CD4-positive, alpha-beta T cell treated with Interferon gamma for 1 hour (primary cell): ENCODE data around the gene SEMA3F.

ENCODE experiments used
- DNase-seq: peaks from one replicate; pipeline ENCODE4 v3.0.0-alpha.2; 2020

SEMA3F gene

DNA sequence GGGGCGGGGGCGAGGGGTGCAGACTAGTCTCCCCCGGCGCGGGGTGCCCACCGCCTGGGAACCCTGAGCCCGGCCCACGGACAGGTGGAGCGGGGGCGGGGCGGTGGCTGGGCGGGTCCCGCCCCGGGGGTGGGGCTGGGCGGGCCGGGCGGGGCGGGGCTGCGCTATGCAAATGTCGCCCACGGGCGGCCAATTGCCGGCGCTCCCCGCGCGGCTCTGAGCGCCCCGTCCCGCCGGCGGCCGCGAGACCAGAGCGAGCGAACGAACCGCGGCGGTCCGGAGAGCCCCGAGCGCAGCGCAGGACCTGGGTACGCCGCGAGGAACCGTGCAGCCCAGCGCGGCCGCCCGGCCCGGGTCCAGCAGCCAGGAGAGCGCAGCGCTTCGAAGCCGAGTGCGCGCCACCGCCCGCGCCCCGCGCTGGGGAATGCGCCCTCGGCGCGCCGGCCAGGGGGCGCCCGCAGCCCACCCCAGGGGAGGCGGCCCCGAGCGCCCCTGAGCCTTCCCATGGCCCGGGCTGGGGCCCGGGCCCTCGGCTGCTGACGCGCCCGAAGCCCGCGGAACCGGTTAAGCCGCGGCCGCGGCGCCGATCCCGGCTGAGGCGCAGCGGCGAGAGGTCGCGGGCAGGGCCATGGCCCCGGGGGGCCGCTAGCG, at the start of gene SEMA3F:
Gene SEMA3F, plus strand, starts transcription at position 485 of the 651 bp plus-strand sequence. CDS start 4,299 bp downstream, outside the sequence.
- peak; percentile 72 for DNase-seq

DNA sequence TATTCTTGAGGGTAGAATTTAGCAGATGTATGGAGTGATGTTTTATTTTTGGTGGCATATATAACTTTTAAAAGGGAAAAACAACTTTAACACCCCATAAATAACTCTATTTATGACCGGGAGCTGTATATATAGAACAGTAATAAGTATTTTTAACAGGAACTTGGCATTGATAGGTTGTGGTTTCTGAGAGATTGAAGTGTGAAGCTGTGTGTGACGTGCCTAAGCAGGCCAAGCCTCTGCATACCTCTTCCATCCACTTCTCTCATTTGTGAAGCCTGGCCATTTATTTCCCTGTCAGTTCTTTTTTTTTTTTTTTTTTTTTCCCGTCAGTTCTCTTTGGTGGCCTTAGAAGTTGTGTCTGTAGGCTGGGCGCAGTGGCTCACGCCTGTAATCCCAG, 43.4 kb upstream of the SEMA3F start:
- no peak for DNase-seq

DNA sequence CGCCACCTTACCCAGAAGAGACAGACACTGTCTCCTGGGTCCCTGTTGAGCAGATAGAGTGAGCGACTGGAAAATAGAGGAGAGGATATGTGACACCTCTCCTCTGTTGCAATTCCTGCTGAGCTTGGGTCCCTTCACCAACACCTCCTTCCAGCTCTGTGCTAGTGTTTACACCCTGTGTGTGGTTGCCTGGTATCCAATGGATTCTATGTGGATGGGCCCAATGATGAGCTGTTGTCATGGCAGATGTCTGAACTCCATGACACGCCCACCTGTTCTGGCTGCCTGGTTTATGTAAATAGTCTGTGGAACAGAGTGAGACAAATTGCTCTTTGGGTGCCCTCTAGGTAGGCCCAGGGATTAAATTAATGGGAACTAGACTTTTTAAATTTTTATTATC, 42.7 kb upstream of the SEMA3F start:
- DNase-seq: no peak

DNA sequence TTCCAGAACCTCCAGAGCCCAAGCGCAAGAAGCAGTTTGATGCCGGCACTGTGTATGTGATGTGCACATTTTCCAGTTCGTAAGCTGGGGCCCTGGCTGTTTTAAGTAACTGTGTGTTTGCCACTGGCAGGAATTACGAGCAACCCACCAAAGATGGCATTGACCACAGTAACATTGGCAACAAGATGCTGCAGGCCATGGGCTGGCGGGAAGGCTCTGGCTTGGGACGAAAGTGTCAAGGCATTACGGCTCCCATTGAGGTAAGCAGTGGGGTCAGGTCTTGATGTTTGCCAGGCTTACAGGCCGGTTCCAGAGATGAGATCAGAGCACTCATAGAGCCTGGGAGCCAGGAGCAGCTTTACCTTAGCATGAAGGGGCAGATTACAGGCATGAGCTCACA, 38.0 kb upstream of the SEMA3F start:
- DNase-seq: no peak

DNA sequence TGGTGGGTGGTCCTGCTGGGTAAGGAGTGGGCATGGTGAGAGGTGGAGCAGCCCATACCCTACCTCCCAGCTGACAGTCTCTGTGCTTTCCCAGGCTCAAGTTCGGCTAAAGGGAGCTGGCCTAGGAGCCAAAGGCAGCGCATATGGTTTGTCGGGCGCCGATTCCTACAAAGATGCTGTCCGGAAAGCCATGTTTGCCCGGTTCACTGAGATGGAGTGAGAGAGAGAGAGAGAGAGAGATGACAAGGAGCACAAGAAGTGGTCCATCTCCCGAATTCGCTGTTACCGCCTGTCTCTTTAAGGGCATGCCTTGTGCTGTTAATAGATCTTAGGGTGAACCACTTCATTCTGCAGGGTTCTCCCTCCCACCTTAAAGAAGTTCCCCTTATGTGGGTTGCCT, 36.9 kb upstream of the SEMA3F start:
- no peak for DNase-seq

DNA sequence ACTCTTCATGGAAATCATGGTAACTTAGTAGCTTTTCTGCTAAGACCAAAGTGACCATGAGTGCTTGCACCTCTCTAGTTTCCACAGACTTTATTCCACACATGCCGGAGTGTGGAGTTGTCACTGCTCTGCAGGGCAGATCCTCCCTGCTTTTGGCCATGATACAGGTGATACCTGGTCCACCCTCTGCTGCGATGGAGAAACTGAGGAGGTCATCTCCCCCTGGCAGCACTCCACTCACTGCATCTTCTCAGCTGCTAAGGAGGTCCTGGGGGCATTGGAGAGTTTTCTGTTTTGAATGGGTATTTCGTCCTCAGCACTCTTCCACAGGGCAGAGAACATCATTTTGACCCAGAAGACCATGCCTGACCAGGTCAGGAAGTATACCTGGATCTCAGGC, 35.3 kb upstream of the SEMA3F start:
- DNase-seq: no peak

DNA sequence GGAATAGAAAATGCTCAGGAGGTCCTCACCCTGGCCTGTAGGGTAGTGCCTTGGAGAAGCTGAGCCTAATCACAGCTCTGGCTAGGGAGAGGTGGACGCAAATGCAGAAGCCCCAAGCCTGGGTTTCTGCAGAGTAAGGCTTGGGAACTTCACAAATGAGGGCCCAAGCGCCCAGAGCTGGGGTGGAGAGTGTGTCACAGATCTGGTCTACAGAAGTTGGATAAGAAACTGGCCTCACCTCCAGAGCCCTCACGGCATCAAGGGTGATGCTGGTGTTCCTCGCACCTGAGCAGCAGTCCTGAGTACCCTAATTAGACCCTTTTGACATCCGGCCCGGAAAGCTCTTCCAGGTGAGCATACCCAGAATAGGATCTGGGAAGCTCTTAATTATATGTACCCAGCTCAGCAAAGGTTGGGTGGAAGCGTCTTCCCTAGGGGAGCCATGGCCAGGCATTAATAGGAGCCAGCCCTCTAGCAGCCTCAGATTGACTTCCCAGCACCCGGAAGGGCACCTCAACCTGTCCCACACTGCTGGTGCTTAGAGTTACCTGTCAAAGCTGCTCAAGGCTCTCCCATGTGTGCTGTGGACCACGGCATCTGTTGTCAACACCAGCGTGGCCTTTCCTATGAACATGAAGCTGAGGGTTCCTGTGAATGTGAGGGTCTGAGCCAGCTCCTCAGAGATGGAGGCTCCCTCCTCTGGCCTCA, 34.6 kb upstream of the SEMA3F start:
- no peak for DNase-seq

DNA sequence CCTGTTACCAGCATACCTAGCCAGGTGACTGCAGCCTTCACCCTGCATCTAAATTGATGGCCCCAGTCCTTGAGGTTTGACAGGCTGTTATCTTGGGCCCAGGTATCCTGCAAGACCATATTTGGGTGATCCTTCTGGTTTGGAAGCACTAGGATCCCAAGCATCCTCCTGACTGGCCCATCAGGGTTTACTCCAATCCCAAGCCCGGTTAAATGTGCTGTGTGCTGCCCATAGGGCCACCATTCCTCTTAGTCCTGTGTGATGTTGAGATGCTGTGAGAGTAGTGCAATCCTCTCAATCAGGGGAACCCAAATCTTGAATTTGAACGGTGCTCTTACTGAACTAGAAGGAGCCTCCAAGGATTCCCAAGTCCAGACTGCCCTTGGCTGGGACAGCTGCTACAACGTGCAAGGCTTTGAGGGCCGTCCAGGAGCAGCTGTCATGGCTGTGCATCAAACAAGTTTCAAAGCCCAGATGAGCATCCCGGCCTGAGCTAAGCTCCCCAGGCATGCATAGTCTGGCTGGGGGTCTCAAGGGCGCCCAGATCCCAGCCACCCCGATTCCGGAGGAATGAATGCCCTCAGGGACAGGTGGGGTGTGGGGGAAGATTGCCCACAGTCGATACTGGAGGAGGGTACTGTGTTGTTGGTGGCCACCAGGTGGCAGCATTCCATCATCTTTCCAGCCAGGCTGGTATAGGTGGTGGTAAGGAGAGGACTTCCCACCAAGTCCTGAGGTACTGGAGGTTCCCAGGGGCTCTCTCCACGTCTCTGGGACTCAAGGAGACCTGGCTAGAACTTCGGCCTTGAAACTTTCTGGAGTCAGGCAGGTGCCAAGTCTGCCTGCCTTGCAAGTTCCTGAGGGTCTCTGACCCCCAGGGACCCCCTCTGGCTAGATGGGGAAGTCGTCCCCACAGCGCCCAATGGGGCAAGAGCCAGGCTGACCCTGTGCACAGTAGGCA, 33.8 kb upstream of the SEMA3F start:
- peak; percentile 56 for DNase-seq

DNA sequence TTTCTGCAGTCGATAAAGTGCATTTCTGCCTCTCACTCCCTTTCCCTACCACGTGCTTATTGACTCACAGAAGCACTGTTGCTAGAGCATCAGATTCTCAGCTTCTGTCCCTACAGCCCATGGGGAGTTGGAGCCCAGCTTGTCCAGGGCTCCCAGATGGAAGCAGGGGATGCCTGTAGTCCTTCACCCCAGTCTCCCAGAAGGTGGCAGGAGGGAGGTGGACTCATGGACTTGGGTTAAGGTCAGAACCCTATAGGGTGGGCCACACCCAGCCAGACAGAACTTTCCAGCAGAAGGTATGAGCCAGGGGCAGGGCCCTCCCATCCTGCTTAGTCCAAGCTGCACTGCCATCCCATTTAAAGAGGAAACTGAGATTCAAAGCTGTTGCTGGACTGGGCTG, 33.1 kb upstream of the SEMA3F start:
- DNase-seq: no peak

DNA sequence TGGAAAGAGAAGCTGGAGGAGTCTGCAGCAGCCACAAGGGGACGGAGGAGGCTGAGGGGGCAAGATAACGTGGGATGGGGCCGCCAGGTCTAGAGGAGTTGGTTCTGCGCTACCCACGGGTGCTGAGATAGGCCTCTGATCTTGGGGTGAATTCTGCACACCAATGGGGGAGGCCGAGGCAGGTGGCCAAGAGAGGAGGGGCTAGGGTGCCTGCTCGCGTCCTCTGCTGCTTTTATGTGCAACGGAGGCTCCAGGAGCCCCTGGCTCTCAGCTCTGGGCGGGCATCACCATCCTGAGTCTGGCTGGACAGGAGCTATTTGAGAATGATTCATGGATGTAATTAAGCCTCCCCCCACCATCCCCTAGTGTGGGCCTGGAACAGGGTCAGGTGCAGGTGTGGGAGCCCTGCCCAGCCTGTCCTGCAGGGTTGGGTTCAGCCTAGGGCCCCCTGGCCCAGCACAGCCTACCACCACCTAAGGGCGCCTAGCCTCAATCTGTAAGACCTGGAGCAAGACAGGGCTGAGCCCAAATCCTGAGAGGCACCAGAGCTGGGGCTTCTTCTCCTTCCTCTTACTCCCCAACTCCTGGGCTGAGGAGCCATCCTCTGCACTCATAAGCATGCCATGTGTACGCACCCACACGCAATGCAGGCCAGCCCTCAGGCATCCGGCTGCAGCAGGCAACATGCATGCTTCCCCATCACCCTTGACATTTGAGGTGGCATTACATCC, 32.3 kb upstream of the SEMA3F start:
- no peak for DNase-seq

DNA sequence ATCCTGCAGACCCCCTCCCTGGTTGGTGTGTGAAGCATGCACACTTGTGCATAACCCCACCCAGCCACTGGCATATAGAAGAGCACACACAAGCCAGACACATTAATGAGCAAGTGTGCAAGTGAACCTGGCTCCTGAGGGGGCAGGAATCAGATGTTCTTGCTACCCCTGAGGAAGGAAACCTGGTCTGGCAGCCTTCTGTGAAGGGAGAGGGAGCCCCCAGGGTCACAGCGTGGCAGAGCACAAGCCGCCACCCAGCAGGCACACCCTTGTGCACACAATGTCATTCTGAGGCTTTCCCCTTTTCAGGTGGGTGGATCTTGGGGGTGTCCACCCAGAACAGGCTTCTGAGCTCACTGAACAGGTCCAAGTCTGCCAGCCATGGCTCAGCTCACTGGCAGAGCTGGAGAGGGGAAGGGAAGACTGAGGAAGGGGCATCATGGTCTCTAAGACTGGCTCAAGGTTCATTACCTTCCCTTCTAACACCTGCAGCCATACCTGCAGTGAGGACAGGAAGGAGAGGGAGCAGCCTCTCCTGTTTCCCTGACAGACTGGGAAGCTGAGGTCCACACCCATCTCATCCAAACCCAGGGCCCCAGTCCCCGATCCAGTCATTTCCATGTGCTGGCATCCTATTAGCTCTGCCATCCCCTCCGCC, 31.6 kb upstream of the SEMA3F start:
- no peak for DNase-seq

DNA sequence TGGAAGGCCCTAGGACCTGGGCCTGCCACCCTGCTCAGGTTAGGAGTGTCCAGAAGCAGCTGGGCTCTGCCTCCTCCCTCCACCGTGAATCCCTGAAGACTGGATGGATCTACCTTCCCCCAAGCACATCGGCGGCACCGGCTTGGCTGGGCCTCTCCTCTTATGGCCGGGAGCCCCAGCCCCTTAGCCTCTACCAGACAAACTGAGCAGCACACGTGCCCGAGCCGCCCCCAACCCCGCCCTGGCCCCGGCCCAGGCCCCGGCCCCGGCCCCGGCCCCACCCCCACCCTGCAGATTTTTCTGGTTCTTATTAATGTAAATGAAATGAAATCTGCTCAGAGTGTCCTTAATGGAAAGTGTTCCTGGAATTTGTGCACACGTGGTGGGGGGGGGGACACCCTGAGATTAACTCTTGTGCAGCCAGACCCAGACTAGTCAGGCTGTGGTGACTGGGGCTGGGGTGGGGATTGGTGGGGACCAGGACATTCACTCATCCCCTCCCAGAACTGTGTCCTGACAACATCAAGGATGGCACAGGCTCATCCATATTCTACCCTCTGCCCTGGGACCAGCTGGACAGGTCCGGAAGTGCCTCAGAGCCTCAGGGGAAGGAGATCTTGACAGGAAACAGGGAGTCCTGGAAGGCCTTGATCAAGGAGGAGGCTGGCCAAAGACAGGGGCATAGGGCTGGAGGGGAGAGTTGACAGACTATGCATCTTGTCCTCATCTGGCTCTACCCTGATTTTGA, 30.9 kb upstream of the SEMA3F start:
- no peak for DNase-seq

DNA sequence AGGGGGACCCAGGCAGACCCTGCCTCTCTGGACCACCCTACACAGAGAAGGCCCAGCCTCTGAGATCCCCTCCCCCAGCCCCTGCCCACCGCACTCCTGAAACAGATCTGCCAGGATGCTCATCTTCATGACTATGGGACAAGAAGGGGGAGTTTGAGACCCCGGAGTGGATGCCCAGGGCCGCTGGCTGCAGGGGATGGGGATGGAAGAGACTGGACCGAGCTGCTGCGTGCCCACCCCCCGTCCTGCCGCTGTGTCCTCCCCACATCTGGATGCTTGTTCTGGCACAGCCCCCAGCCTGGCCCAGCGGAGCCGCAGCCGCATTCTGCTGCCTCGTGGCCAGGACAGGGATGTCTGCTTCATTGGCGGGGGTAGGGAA, 30.3 kb upstream of the SEMA3F start:
- DNase-seq: no peak

DNA sequence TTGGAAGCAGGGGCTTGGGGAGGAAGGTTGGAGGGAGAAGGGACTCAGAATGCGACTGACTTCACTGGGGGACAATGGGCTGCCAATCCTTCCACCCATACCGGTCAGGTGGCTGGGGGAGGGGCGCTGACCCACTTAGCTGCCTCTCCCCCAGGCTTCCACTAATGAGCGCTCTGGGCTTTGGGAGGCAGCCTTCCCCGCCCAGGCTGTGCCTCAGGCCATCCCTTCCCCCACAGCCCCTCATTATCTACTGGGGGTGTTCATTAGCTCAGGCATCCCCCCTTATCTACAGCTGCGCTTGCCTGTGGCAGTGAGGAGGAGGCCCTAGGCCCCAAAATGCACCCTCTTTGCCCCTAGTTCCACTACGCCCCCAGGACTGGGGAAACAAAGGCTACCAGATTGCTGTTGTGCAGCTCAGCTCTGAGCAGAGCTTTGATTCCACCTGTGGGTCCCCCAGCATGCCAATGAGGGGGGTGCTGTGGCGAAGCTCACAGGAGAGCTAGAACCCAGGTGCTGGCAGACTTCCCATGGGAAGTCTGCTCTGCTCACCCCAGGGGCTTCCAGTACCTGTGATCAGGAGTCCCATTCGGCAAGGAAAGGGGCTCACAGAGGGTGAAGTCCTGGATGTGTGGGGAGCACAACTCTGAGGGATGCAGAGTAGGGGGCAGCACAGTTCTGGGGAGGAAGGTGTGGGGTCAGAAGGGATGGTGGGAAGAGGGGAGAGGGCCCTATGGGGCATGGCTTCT, 29.4 kb upstream of the SEMA3F start:
- no peak for DNase-seq

DNA sequence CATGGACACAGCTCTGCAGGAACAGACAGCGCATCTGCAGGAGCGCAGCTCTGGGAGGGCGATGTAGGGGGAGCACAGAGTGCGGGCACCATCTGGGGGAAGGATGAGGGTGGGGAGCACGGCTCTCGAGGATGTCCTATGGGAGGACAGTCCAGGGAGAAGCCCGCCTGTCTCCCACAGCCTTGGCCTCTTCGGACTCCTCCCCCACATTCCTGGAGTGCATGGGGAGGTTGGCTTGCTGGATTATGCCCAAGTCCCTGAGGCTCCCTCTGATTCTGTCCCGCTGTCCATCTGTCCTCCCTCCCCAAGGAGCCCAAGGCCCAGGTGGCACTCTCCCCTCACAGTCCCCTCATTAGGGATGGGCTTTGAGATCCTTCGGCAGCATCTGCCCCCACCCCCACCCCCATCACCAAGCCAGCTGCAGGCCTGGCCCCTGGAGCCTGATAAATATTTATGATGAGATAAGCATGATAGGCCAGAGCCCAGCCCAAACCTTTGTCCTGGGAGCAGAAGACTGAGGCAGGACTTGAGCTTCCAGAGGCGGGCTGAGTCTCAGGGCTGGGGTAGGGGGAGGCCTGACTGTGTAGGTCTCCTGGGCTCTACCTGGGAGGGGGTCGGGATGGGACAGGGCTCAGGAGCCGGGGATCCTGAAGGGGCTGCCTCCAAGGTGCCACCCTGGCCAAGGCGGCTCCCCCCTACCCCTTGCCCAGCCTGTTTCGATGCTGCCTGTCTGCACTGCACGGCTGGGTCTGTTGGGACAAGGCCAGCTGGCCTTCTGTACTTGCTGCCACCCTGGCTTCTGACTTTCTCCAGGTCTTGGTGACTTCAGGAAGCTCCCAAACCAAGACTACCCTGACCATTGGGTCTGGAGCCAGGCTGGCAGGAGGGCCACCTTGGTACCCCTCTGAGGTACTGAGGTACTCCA, 28.6 kb upstream of the SEMA3F start:
- DNase-seq: no peak

DNA sequence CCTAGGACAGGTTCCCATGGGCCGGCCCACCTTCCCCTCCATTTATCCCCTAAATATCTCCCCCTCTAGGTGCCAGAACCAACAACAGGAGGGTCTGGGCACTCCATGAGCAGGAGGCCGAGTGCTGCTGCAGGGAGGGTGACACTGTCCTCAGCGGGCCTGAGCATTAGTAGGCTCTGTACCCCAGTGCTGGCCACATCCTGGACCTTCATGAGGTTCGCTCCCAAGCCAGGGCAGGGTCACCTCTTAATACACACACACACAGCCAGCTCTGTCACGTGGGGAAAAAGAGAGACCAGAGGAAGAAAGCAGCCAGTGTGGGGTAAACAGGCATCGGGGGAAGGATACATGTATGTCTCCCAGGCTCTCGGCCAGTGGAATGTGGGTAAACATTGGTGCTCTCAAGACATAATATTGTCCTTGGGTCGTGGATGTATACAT, 27.9 kb upstream of the SEMA3F start:
- DNase-seq: no peak

DNA sequence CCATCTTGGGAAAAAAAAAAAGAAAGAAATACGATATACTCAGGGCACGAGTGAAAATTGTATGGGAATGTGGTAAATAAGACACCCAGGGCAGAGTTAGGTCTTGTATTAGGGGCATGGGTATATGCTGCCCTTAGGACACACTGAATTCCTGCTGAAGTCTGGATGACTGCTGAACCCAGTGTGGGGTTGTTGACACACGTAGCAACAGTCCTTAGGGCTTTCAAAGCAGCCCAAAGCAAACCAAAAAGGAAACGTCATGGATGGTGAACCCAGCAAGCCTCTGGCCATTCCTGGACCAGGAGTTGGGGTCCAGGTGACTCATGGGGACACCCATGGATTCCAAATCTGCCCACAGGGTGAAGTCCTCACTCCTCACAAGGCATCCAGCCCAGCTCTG, 27.1 kb upstream of the SEMA3F start:
- DNase-seq: no peak

DNA sequence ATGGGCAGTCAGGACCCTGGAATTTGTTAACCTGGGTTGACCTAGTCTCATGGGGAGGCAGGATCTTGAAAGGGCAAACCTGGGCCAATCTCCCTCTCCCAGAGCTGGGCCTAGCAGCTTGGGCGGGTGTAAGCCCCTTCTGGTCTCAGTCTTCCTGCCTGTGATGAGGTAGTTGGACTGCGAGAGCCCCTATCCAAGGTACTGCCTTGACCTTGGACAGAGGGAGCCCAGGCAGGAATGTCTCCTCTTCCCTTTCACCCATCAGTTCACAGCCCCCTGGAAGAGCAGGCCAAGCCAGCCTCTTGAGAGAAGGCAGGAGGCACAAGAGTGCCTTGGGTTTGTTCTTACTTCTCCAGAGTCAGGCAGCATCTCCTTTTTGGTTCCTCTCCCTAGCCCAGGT, 24.7 kb upstream of the SEMA3F start:
- DNase-seq: no peak

DNA sequence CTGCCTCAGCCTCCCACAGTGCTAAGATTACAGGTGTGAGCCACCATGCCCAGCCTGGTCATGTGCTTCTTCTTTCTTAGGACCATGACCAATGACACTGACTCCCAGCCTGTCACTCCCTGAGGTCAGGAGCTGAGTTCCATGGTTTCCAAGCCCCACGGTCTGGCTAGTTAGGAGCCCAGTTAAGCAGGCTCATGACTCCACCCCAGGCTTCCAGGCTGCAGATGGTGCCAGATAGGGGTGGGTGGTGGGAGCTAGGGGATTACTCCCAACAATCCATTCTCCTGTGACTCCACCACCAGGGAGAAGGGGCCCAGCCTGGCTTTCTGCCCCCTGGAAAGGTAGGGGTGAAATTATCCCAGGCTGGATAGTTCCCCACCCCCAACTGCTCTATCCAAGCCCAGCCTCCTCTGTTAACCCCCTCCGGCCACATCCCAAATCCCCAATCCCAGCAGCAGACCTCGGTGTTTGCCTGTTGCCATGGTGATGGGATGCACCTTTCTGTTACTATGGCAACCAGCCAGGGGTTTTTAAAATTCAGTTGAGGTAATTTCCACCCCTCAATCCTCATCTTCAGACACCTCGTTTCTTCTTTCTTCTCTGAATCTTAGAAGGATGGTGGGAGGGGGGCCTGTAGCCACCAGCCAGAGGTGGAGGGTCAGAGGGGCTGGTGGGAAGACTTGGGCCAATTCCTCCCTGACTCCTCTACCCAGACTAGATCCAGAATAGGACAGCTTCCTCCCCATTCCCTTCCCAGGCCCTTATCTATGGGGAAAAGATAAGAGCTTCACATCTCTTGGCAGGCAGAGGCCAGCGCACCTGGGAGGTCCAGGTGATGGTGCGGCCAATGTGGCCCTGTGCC, 22.5 kb upstream of the SEMA3F start:
- no peak for DNase-seq
